Measurements from ENCODE around the gene RBM20. TPM values are rescaled to one million over a fixed set of nuclear protein-coding genes. Genes with fewer than 3 reads are reported as not detected.

The RBM20 gene
- total and polyA plus RNA-seq, 2 donors from 2014 or later: 0.88 to 2.1 TPM

DNA sequence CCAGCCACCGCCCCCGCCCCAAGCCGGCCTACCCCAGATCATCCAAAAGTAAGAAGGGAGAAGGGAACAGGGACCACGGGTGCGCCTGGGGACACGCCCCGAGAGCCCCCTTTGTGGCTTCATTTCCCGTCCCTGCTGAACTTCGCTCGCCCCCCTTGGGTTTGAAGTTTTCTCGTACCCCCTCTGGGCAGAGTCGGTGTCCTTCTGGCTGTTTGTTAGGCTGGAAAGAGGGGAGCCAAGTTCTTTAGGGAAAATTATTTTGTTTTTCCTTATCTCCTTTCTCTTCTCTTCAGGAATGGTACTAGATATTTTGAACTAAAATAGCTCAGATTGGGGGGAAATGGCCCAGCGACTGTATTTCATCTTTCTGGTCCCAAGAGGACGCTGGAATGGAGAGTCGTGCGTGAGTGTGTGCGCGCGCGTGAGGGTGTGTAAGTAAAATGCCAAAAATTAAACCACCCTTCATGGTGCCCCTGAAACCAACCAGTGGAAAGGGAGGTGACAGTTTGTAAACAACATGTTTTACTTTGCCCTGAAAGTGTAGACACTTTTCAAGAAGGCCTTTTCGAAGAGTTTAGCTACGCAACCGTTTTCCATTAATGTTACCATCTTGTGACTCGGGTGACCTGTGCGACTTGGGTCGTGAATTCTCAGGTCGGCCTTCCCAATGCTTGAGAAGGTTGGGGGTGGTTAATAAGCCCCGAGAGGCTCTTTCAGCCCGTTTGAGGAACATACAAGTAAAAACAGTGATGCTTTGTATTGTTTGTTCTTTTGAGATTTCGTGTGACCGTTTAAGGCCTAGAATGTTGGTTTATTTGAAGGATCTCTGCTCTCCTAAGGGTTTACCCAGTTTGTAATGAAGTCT is 694 bp downstream of the RBM20 start:
- H3K9me3 ChIP-seq (ENCODE audit: control insufficient read depth in 2 of 3, insufficient read depth in 1 of 3, low read length in 3 of 3): no peaks in the 10 kb centered on the region
- H3K9ac ChIP-seq (ENCODE audit: low read length in 3 of 3): peak overlapping the region in 2 of 3 donors; percentile 1 to 16
- intact Hi-C loops (cut with DNase I): no loop called here
- FAIRE-seq (no peak), DNase-seq (peak in 2 of 5 donors; percentile 48 to 53)
- peak overlapping the region; percentile 13 to 59 (median 36) for H3K4me3 ChIP-seq (ENCODE audit: low read length in 3 of 3)
- no peaks in the 10 kb centered on the region for H3K36me3 ChIP-seq (ENCODE audit: control insufficient read depth in 2 of 3, insufficient read depth in 3 of 3, low read length in 3 of 3)
- TF ChIP-seq, protein P1, sequence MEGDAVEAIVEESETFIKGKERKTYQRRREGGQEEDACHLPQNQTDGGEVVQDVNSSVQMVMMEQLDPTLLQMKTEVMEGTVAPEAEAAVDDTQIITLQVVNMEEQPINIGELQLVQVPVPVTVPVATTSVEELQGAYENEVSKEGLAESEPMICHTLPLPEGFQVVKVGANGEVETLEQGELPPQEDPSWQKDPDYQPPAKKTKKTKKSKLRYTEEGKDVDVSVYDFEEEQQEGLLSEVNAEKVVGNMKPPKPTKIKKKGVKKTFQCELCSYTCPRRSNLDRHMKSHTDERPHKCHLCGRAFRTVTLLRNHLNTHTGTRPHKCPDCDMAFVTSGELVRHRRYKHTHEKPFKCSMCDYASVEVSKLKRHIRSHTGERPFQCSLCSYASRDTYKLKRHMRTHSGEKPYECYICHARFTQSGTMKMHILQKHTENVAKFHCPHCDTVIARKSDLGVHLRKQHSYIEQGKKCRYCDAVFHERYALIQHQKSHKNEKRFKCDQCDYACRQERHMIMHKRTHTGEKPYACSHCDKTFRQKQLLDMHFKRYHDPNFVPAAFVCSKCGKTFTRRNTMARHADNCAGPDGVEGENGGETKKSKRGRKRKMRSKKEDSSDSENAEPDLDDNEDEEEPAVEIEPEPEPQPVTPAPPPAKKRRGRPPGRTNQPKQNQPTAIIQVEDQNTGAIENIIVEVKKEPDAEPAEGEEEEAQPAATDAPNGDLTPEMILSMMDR (IDR thresholded peaks at IDR 0.05; ENCODE audit: borderline replicate concordance, extremely low read depth, insufficient read depth): no peak
- peaks cover 0 to 10% (median 0%) of the 10 kb centered on the region in 3 donors for H3K4me1 ChIP-seq (ENCODE audit: control insufficient read depth in 2 of 3, insufficient read depth in 2 of 3, low read depth in 1 of 3, low read length in 3 of 3)
- H3K27ac ChIP-seq (ENCODE audit: low read depth in 2 of 2, low read length in 2 of 2): no peak overlapping the region
- H3K27me3 ChIP-seq (ENCODE audit: control insufficient read depth, insufficient read depth, low read length): peaks cover 13% of the 10 kb centered on the region

DNA sequence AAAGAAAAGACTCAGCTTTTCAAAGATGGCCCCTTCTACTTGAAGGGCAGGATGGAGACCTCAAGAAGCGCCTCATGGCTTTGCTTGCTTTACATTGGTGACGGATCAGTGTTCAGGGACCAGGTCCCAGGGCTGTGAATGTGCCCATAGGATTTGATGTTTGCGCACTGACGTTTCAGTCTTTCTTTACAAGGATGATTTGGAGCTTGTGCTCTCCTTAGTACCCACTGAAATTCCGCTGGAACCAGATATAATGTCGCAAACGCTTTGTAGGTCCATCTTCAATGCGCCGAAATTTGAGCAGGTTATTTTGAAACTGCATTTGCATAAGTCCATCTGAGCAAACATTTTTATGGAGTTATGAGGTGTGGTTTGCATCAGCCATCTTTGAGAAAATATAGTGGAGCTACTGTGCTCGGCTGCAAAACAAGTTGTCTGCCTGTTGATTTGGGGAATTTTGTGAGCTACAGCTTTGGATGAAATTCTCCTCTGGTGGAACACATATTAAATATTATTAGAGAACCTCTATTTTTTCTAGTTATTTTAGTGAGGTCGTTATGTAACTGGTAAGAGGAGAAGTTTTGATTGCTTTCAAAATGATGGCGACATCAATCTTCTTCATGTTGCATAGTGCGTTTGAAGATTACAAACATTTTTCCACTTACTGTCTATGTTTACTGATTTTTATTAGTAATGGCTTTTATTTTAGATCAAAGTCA is 2.4 kb downstream of the RBM20 start:
- H3K4me1 ChIP-seq (ENCODE audit: control insufficient read depth in 2 of 3, insufficient read depth in 2 of 3, low read depth in 1 of 3, low read length in 3 of 3): peaks cover 0 to 4% (median 0%) of the 10 kb centered on the region in 3 donors
- H3K27ac ChIP-seq (ENCODE audit: low read depth in 2 of 2, low read length in 2 of 2): no peak overlapping the region
- H3K27me3 ChIP-seq (ENCODE audit: control insufficient read depth, insufficient read depth, low read length): peaks cover 13% of the 10 kb centered on the region
- TF ChIP-seq, protein P1 (IDR thresholded peaks at IDR 0.05; ENCODE audit: borderline replicate concordance, extremely low read depth, insufficient read depth): no peak
- FAIRE-seq (no peak), DNase-seq (no peak)
- no peaks in the 10 kb centered on the region for H3K9me3 ChIP-seq (ENCODE audit: control insufficient read depth in 2 of 3, insufficient read depth in 1 of 3, low read length in 3 of 3)
- no peak overlapping the region for H3K4me3 ChIP-seq (ENCODE audit: low read length in 3 of 3)
- H3K9ac ChIP-seq (ENCODE audit: low read length in 3 of 3): no peak overlapping the region
- no peaks in the 10 kb centered on the region for H3K36me3 ChIP-seq (ENCODE audit: control insufficient read depth in 2 of 3, insufficient read depth in 3 of 3, low read length in 3 of 3)
- intact Hi-C loops (cut with DNase I): no loop called here

DNA sequence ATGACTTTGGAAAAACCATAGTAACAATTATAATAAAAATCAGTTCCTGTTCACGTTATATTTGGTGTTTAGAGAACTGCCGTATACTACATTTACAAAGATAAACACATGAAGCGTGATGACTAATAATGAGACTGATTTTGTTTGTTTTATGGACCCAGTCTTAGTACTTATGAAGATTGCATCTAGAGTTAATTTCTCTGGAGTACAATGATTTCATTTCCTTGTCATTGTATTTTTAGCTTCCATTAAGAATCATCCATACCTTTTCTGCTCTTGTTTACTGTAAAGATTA is 2.9 kb downstream of the RBM20 start:
- FAIRE-seq (no peak), DNase-seq (no peak)
- TF ChIP-seq, protein P1 (IDR thresholded peaks at IDR 0.05; ENCODE audit: borderline replicate concordance, extremely low read depth, insufficient read depth): no peak
- no peak overlapping the region for H3K4me3 ChIP-seq (ENCODE audit: low read length in 3 of 3)
- H3K27ac ChIP-seq (ENCODE audit: low read depth in 2 of 2, low read length in 2 of 2): no peak overlapping the region
- peaks cover 12% of the 10 kb centered on the region for H3K27me3 ChIP-seq (ENCODE audit: control insufficient read depth, insufficient read depth, low read length)
- no peaks in the 10 kb centered on the region for H3K36me3 ChIP-seq (ENCODE audit: control insufficient read depth in 2 of 3, insufficient read depth in 3 of 3, low read length in 3 of 3)
- peaks cover 0 to 5% (median 0%) of the 10 kb centered on the region in 3 donors for H3K4me1 ChIP-seq (ENCODE audit: control insufficient read depth in 2 of 3, insufficient read depth in 2 of 3, low read depth in 1 of 3, low read length in 3 of 3)
- no peaks in the 10 kb centered on the region for H3K9me3 ChIP-seq (ENCODE audit: control insufficient read depth in 2 of 3, insufficient read depth in 1 of 3, low read length in 3 of 3)
- intact Hi-C loops (cut with DNase I): no loop called here
- no peak overlapping the region for H3K9ac ChIP-seq (ENCODE audit: low read length in 3 of 3)
